ENCODE results near the gene KDM3A. TPM values are rescaled to one million over a fixed set of nuclear protein-coding genes. Genes with fewer than 3 reads are reported as not detected.

Gene KDM3A
- total and polyA plus RNA-seq, 9 of the 15 experiments (the other 6 are each of a cell fraction or from before 2014, with no cell fraction given) = 7.5 to 95.4 (median 24.8) TPM

- TF ChIP-seq REST (IDR thresholded peaks at IDR 0.05; ENCODE audit: borderline replicate concordance) (no peak), REST (CRISPR knock-in tag; IDR thresholded peaks at IDR 0.05; ENCODE audit: low read depth) (no peak), CHD1 (IDR thresholded peaks at IDR 0.05; ENCODE audit: low read length) (no peak), NCOA1 (IDR thresholded peaks at IDR 0.05; ENCODE audit: low read depth) (no peak), ZNF57 (CRISPR knock-in tag; IDR thresholded peaks at IDR 0.05) (no peak), RBM25 (IDR thresholded peaks at IDR 0.05; ENCODE audit: low read depth, low read length, severe bottlenecking) (peak; percentile 81), CBX1 (IDR thresholded peaks at IDR 0.05; ENCODE audit: low read depth) (no peak), HMGN3 (IDR thresholded peaks at IDR 0.05; ENCODE audit: borderline replicate concordance, extremely low read depth, insufficient read length, low read depth, low read length) (no peak), KLF6 (CRISPR knock-in tag; IDR thresholded peaks at IDR 0.05; ENCODE audit: borderline replicate concordance) (no peak), CBX3 (IDR thresholded peaks at IDR 0.05; ENCODE audit: borderline replicate concordance in 1 of 2, low read length in 2 of 2) (peak in 1 of 2 experiments; percentile 90; a peak in 2 of 3 replicates), PCBP2 (IDR thresholded peaks at IDR 0.05; ENCODE audit: low read depth, low read length, poor library complexity, severe bottlenecking) (no peak), ZBTB12 (CRISPR knock-in tag; IDR thresholded peaks at IDR 0.05) (no peak), TEAD1 (CRISPR knock-in tag; IDR thresholded peaks at IDR 0.05) (no peak), TRIM28 (IDR thresholded peaks at IDR 0.05) (peak; percentile 88), SLC30A9 (CRISPR knock-in tag; IDR thresholded peaks at IDR 0.05) (no peak), IRF9 (tag; IDR thresholded peaks at IDR 0.05) (no peak), BCOR (IDR thresholded peaks at IDR 0.05) (0 out of 2 replicates have a peak, but pooled peaks have one; percentile 30)
Observed at GRCh38 chr2:86439879-86440630, 1.1 kb upstream of the KDM3A start (continued).
